Mesendoderm (in vitro differentiated cells): ENCODE results near the gene TANGO6.

Experiments used
- DNase-seq: peaks from one replicate; pipeline ENCODE4 v3.0.0; 2013
- H2AK5ac ChIP-seq: 2 replicates; pipeline ENCODE4 v1.6.1; 2013; ENCODE audit warnings: low read length, inconsistent platforms
- H2BK120ac ChIP-seq: 2 replicates; pipeline ENCODE4 v1.6.1; 2013; ENCODE audit warnings: low read depth, mild to moderate bottlenecking, low read length, moderate library complexity, mixed read lengths
- H2BK15ac ChIP-seq: replicated peaks from 2 replicates; pipeline ENCODE4 v1.6.1; 2013; ENCODE audit warnings: low read depth, mild to moderate bottlenecking, moderate library complexity
- H2BK5ac ChIP-seq: 2 replicates; pipeline ENCODE4 v1.6.1; 2013; ENCODE audit warnings: low read length, inconsistent platforms
- H3K18ac ChIP-seq: 2 replicates; pipeline ENCODE4 v1.6.1; 2013; ENCODE audit warnings: mild to moderate bottlenecking, low read length, mixed read lengths
- H3K23ac ChIP-seq: one replicate; pipeline ENCODE4 v1.6.1; 2013; ENCODE audit warnings: low read length
- H3K27ac ChIP-seq: 2 replicates; pipeline ENCODE4 v1.5.1; 2013; ENCODE audit warnings: low read depth, mild to moderate bottlenecking, inconsistent platforms, low read length, moderate library complexity
- H3K27me3 ChIP-seq: 2 replicates; pipeline ENCODE4 v1.6.1; 2013; ENCODE audit warnings: low read length, control low read depth, mild to moderate bottlenecking, inconsistent platforms; ENCODE audit not compliant: insufficient read depth, poor library complexity
- H3K36me3 ChIP-seq: 2 replicates; pipeline ENCODE4 v1.6.1; 2013; ENCODE audit warnings: low read length, inconsistent platforms; ENCODE audit not compliant: control insufficient read depth, insufficient read depth
- H3K4ac ChIP-seq: one replicate; pipeline ENCODE4 v1.6.1; 2013; ENCODE audit warnings: low read depth, mild to moderate bottlenecking, low read length, moderate library complexity
- H3K4me1 ChIP-seq: 2 replicates; pipeline ENCODE4 v1.6.1; 2013; ENCODE audit warnings: low read depth, low read length, inconsistent platforms; ENCODE audit not compliant: control insufficient read depth
- H3K4me2 ChIP-seq: 2 replicates; pipeline ENCODE4 v1.6.1; 2013; ENCODE audit warnings: low read length
- H3K4me3 ChIP-seq: 2 replicates; pipeline ENCODE4 v1.5.1; 2013; ENCODE audit warnings: mild to moderate bottlenecking, low read length
- H3K56ac ChIP-seq: one replicate; pipeline ENCODE4 v1.6.1; 2013; ENCODE audit warnings: low read length
- H3K79me1 ChIP-seq: 2 replicates; pipeline ENCODE4 v1.6.1; 2013; ENCODE audit warnings: low read length, inconsistent platforms
- H3K79me2 ChIP-seq: 2 replicates; pipeline ENCODE4 v1.6.1; 2013; ENCODE audit warnings: mild to moderate bottlenecking, low read length; ENCODE audit not compliant: control insufficient read depth, insufficient read depth
- H3K9ac ChIP-seq: 2 replicates; pipeline ENCODE4 v1.6.1; 2013; ENCODE audit warnings: low read length, inconsistent platforms
- H4K5ac ChIP-seq: one replicate; pipeline ENCODE4 v1.6.1; 2013; ENCODE audit warnings: low read length
- H4K8ac ChIP-seq: one replicate; pipeline ENCODE4 v1.6.1; 2013; ENCODE audit warnings: low read depth, mild to moderate bottlenecking, control low read depth, low read length, moderate library complexity
- WGBS: extraction: QIAGEN DNeasy Blood & Tissue Kit; methylation state at CpG from one replicate; pipeline ENCODE4 v1.1.7; 2013; ENCODE audit warnings: low lambda C conversion rate, missing lambda C conversion rate; ENCODE audit not compliant: insufficient coverage; ENCODE audit errors: extremely low coverage; 5-methylcytosine and 5-hydroxymethylcytosine counted together

Gene TANGO6

GRCh38 chr16:69094501-69094900, 251.2 kb downstream of the TANGO6 start:
- H4K8ac ChIP-seq, result no peak overlapping the region
- no peak overlapping the region for H2BK5ac ChIP-seq
- H4K5ac ChIP-seq, result no peak overlapping the region
- H3K56ac ChIP-seq, result no peak overlapping the region
- H3K79me2 ChIP-seq, result no peaks in the 10 kb centered on the region
- no peaks in the 10 kb centered on the region for H3K36me3 ChIP-seq
- H3K27ac ChIP-seq, result no peak overlapping the region
- H3K27me3 ChIP-seq, result no peaks in the 10 kb centered on the region
- no peak overlapping the region for H3K4me2 ChIP-seq
- no CpG with 5 or more reads among the region's 5 CpGs for WGBS
- DNase-seq, result no peak
- no peak overlapping the region for H3K18ac ChIP-seq
- H3K23ac ChIP-seq, result no peak overlapping the region
- H2BK120ac ChIP-seq, result no peak overlapping the region
- no peak overlapping the region for H2AK5ac ChIP-seq
- no peak overlapping the region for H2BK15ac ChIP-seq
- no peak overlapping the region for H3K9ac ChIP-seq
- H3K4ac ChIP-seq, result no peak overlapping the region
- H3K4me1 ChIP-seq, result peaks cover 3% of the 10 kb centered on the region
- no peaks in the 10 kb centered on the region for H3K79me1 ChIP-seq
- H3K4me3 ChIP-seq, result no peak overlapping the region

DNA sequence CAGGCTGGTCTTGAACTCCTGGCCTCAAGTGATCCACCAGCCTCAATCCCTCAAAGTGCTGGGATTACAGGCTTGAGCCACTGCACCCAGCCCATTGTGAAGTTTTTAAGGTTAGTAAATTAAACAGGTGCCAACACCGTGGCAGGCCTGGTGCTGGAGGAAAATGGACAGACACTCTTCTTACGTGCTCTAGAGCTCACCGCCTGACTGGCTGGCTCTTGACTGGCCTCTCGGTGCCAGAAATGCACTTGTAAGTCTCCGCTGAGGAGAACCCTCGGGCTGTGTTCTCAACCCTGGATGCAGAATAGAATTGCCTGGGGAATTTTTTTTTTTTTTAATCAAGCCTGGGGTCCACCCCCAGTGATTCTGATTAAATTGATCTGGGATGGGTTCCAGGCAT, 251.9 kb downstream of the TANGO6 start:
- Histone ChIP-seq H4K8ac (no peak overlapping the region), H3K18ac (no peak overlapping the region), H3K9ac (no peak overlapping the region), H3K23ac (no peak overlapping the region), H3K4me1 (no peaks in the 10 kb centered on the region), H3K4me2 (no peak overlapping the region), H3K4me3 (no peak overlapping the region), H3K4ac (no peak overlapping the region), H2BK120ac (no peak overlapping the region), H2AK5ac (no peak overlapping the region), H2BK15ac (no peak overlapping the region), H3K56ac (no peak overlapping the region), H3K36me3 (no peaks in the 10 kb centered on the region), H3K79me2 (no peaks in the 10 kb centered on the region), H2BK5ac (no peak overlapping the region), H3K27ac (no peak overlapping the region), H3K27me3 (no peaks in the 10 kb centered on the region), H4K5ac (no peak overlapping the region), H3K79me1 (no peaks in the 10 kb centered on the region)
- no peak for DNase-seq
- WGBS, result no CpG with 5 or more reads among the region's 6 CpGs

DNA sequence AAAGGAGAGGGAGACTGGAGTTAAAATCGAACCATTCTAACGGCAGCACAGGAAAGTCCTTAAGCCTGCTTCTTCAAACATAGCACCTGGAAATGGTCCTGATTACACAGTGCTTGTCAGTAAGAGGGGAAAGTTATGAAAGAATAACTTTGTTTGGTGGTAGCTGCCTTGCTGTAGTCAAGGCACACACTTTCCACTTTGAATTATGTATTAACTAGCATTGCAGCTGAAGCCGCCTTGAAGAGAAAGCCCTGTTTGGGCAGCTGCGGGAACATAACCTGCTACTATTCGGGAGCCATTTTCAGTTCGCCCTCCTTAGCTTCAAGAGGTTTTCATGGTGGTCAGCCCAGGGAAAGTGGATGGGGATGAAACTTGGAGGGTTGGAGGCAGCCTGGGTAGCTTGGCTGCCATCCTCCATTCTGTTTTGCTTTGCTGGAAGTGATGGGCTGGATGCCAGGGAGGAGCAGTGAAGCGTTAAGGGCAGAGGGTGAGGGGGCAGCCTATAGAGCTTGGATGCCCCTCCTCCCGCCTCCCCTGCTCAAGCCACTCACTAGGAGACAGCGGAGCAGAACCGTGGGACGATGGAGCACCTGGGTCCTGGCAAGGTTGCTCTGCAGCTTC, 256.9 kb downstream of the TANGO6 start:
- H3K27me3 ChIP-seq, result no peaks in the 10 kb centered on the region
- no peaks in the 10 kb centered on the region for H3K79me2 ChIP-seq
- H3K4me1 ChIP-seq, result peaks cover 7% of the 10 kb centered on the region
- H4K8ac ChIP-seq, result no peak overlapping the region
- no peak for DNase-seq
- H4K5ac ChIP-seq, result no peak overlapping the region
- H3K23ac ChIP-seq, result no peak overlapping the region
- no peak overlapping the region for H3K4me3 ChIP-seq
- H3K36me3 ChIP-seq, result no peaks in the 10 kb centered on the region
- no peak overlapping the region for H2BK120ac ChIP-seq
- H3K27ac ChIP-seq, result no peak overlapping the region
- H3K79me1 ChIP-seq, result no peaks in the 10 kb centered on the region
- H3K56ac ChIP-seq, result no peak overlapping the region
- no peak overlapping the region for H3K9ac ChIP-seq
- no CpG with 5 or more reads among the region's 11 CpGs for WGBS
- H3K18ac ChIP-seq, result no peak overlapping the region
- no peak overlapping the region for H3K4ac ChIP-seq
- no peak overlapping the region for H2BK15ac ChIP-seq
- H2AK5ac ChIP-seq, result no peak overlapping the region
- no peak overlapping the region for H2BK5ac ChIP-seq
- H3K4me2 ChIP-seq, result no peak overlapping the region

- Histone ChIP-seq H3K4ac (no peak within 1 kb of the TSS), H3K4me3 (peak within 1 kb of the TSS; percentile 27), H3K18ac (peak within 1 kb of the TSS; percentile 70), H3K4me2 (peak within 1 kb of the TSS; percentile 97), H4K8ac (no peak within 1 kb of the TSS), H3K4me1 (peaks cover 12% of the 10 kb centered on the region), H2AK5ac (no peak within 1 kb of the TSS), H3K9ac (peak within 1 kb of the TSS; percentile 75), H3K36me3 (no peaks in the 10 kb centered on the region), H3K27me3 (no peaks in the 10 kb centered on the region), H3K79me2 (peaks cover 10% of the 10 kb centered on the region), H3K23ac (peak within 1 kb of the TSS; percentile 89), H3K79me1 (peaks cover 3% of the 10 kb centered on the region), H3K27ac (peak within 1 kb of the TSS; percentile 84), H4K5ac (no peak within 1 kb of the TSS), H3K56ac (peak within 1 kb of the TSS; percentile 84), H2BK5ac (no peak within 1 kb of the TSS), H2BK120ac (peak within 1 kb of the TSS; percentile 3), H2BK15ac (no peak within 1 kb of the TSS)
- no CpG with 5 or more reads among the region's 80 CpGs for WGBS
- DNase-seq, result peak; percentile 96
These were observed 262.4 kb downstream of the TANGO6 start, which contains the start of gene HAS3 for GRCh38 chr16:69105501-69106361. Gene HAS3, plus strand, starts transcription at chr16:69105653. Its CDS starts 3,743 bp downstream, at chr16:69109396.

GRCh38 chr16:69106491-69107315, 263.4 kb downstream of the TANGO6 start:
- Histone ChIP-seq H2BK120ac (no peak overlapping the region), H3K4ac (no peak overlapping the region), H2BK15ac (no peak overlapping the region), H3K79me2 (peaks cover 10% of the 10 kb centered on the region), H3K56ac (peak overlapping the region; percentile 69), H3K18ac (peak overlapping the region; percentile 78), H2AK5ac (no peak overlapping the region), H3K9ac (peak overlapping the region; percentile 75), H3K23ac (peak overlapping the region; percentile 89), H3K79me1 (peaks cover 3% of the 10 kb centered on the region), H3K27me3 (no peaks in the 10 kb centered on the region), H2BK5ac (no peak overlapping the region), H3K4me1 (peaks cover 12% of the 10 kb centered on the region), H4K5ac (no peak overlapping the region), H3K4me2 (peak overlapping the region; percentile 97), H3K4me3 (peak overlapping the region; percentile 1), H3K36me3 (no peaks in the 10 kb centered on the region), H4K8ac (no peak overlapping the region), H3K27ac (no peak overlapping the region)
- no CpG with 5 or more reads among the region's 55 CpGs for WGBS
- peak; percentile 56 for DNase-seq
